Measurements from ENCODE around the gene LEF1.

LEF1 gene

DNA sequence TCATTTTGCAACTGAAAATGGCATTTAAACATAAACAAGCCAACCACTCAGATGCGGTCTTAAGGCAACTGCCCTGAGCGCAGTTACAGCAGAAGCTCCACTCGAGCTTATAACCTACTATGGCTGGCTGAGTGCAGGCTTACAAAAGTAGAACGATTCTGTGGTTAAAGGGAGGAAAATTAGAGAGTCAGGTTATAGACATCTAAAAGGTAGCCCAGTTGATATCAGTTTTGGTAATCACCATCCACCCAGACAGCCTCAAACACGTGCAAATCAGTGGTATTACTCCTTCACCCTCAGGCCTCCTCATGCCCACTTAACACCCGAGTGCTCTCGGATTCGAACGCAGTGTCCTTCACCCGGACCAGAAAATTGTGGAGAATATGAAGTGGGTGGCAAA, 3.1 kb downstream of the LEF1 start:
- no peaks in the 10 kb centered on the region for H3K36me3 ChIP-seq (ENCODE audit: low read depth)
- H3K4me3 ChIP-seq (ENCODE audit: severe bottlenecking): no peak overlapping the region
- H3K27ac ChIP-seq (ENCODE audit: poor library complexity, severe bottlenecking): no peak overlapping the region
- no peak for DNase-seq (ENCODE audit: low spot score)
- TF ChIP-seq, protein P1, sequence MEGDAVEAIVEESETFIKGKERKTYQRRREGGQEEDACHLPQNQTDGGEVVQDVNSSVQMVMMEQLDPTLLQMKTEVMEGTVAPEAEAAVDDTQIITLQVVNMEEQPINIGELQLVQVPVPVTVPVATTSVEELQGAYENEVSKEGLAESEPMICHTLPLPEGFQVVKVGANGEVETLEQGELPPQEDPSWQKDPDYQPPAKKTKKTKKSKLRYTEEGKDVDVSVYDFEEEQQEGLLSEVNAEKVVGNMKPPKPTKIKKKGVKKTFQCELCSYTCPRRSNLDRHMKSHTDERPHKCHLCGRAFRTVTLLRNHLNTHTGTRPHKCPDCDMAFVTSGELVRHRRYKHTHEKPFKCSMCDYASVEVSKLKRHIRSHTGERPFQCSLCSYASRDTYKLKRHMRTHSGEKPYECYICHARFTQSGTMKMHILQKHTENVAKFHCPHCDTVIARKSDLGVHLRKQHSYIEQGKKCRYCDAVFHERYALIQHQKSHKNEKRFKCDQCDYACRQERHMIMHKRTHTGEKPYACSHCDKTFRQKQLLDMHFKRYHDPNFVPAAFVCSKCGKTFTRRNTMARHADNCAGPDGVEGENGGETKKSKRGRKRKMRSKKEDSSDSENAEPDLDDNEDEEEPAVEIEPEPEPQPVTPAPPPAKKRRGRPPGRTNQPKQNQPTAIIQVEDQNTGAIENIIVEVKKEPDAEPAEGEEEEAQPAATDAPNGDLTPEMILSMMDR (IDR thresholded peaks at IDR 0.05; ENCODE audit: poor library complexity, severe bottlenecking): no peak
- H3K9me3 ChIP-seq (ENCODE audit: severe bottlenecking): no peaks in the 10 kb centered on the region
- no peaks in the 10 kb centered on the region for H3K4me1 ChIP-seq (ENCODE audit: insufficient read depth, poor library complexity, severe bottlenecking)
- no peak for ATAC-seq (ENCODE audit: low read depth)
- peaks cover 94% of the 10 kb centered on the region for H3K27me3 ChIP-seq (ENCODE audit: insufficient read depth, poor library complexity, severe bottlenecking)

DNA sequence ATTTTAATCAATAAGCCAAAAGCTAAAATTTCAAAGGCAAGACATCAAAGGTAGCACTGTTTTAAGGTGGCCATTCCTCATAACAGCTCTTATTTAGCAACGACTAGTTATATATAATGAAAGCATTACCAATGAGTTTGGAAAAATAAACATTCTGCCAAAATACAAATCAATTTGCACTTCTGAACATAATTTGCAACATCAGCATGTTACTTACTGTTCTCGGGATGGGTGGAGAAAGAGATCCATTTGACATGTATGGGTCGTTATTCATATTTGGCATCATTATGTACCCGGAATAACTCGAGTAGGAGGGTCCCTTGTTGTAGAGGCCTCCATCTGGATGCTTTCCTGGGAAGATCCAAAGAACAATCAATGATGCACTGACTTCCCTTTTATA, 5.4 kb downstream of the LEF1 start:
- no peak overlapping the region for H3K27ac ChIP-seq (ENCODE audit: poor library complexity, severe bottlenecking)
- H3K36me3 ChIP-seq (ENCODE audit: low read depth): no peaks in the 10 kb centered on the region
- TF ChIP-seq, protein P1 (IDR thresholded peaks at IDR 0.05; ENCODE audit: poor library complexity, severe bottlenecking): no peak
- H3K9me3 ChIP-seq (ENCODE audit: severe bottlenecking): no peaks in the 10 kb centered on the region
- DNase-seq (ENCODE audit: low spot score): no peak
- H3K4me3 ChIP-seq (ENCODE audit: severe bottlenecking): no peak overlapping the region
- H3K27me3 ChIP-seq (ENCODE audit: insufficient read depth, poor library complexity, severe bottlenecking): peaks cover 74% of the 10 kb centered on the region
- H3K4me1 ChIP-seq (ENCODE audit: insufficient read depth, poor library complexity, severe bottlenecking): no peaks in the 10 kb centered on the region
- no peak for ATAC-seq (ENCODE audit: low read depth)

DNA sequence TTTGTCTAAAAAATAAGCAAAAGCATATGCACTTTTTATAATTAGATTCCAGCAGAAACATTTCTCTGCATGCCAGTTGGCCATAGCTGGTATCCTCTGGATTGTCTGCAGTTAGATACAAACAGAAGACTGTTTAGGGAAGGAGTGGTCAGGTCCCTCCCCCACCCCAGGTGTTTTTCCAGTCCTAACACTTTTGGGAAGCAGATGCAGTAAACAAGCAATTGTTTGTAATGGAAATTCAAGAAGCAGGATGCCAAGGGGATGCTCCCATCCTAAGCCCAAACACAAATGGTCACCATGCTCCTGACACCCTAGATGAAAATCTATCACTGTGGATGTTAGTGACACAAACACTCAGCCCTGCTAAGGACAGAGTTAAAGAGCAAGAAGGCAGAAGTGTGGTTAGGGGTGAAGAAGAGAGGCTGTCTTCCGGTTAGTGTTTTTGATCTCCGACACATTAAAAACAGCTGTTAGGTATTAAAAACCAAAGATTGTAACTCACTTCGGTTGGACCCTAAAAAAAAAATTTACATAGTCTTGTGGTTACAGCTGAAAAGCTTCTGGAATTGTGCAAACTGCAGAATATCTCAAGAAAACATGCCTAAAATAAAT, 7.9 kb downstream of the LEF1 start:
- no peaks in the 10 kb centered on the region for H3K9me3 ChIP-seq (ENCODE audit: severe bottlenecking)
- H3K36me3 ChIP-seq (ENCODE audit: low read depth): no peaks in the 10 kb centered on the region
- H3K4me1 ChIP-seq (ENCODE audit: insufficient read depth, poor library complexity, severe bottlenecking): no peaks in the 10 kb centered on the region
- no peak overlapping the region for H3K27ac ChIP-seq (ENCODE audit: poor library complexity, severe bottlenecking)
- no peak overlapping the region for H3K4me3 ChIP-seq (ENCODE audit: severe bottlenecking)
- no peak for ATAC-seq (ENCODE audit: low read depth)
- TF ChIP-seq, protein P1 (IDR thresholded peaks at IDR 0.05; ENCODE audit: poor library complexity, severe bottlenecking): no peak
- no peak for DNase-seq (ENCODE audit: low spot score)
- H3K27me3 ChIP-seq (ENCODE audit: insufficient read depth, poor library complexity, severe bottlenecking): peaks cover 69% of the 10 kb centered on the region

DNA sequence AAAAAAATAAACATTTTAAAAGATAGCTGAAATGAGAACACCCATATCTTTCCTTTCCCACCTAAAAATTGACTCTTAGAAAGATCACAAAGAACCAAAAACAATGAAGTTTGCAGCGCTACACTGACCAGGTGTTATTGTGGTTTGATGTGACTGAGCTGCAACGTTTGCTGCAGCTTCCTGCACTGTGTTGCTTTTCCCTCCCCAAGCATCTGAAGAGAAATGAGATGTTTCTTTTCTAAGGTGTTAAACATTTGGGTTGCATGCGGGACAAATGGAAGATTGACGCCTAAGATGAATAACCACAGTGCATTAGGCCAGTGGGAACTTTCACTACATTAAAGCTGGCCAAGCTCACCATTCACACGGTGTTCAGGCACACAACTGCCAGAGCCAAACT, 8.9 kb downstream of the LEF1 start:
- H3K4me3 ChIP-seq (ENCODE audit: severe bottlenecking): no peak overlapping the region
- H3K27me3 ChIP-seq (ENCODE audit: insufficient read depth, poor library complexity, severe bottlenecking): peaks cover 59% of the 10 kb centered on the region
- H3K27ac ChIP-seq (ENCODE audit: poor library complexity, severe bottlenecking): no peak overlapping the region
- no peaks in the 10 kb centered on the region for H3K9me3 ChIP-seq (ENCODE audit: severe bottlenecking)
- no peak for DNase-seq (ENCODE audit: low spot score)
- H3K4me1 ChIP-seq (ENCODE audit: insufficient read depth, poor library complexity, severe bottlenecking): no peaks in the 10 kb centered on the region
- ATAC-seq (ENCODE audit: low read depth): no peak
- TF ChIP-seq, protein P1 (IDR thresholded peaks at IDR 0.05; ENCODE audit: poor library complexity, severe bottlenecking): no peak
- H3K36me3 ChIP-seq (ENCODE audit: low read depth): no peaks in the 10 kb centered on the region

DNA sequence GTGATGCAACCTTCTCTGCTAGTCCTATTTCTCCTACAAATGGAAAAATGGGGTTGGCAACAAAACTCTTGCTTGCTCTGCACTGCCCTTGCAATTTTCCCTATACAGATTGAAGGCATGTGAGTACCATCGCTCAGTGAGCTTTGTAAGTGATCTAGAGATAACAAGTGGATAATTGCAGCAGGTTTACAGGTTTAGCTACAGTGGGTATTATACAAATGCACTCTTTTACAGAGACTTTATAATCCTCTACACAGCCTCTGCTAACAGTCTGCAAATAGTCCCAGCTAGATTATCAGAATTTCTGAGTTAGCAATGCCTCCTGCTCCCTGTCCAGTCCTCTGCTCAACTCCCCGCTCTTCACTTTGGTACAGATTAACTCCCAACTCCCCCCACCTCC, 11.1 kb downstream of the LEF1 start:
- no peak overlapping the region for H3K27ac ChIP-seq (ENCODE audit: poor library complexity, severe bottlenecking)
- H3K36me3 ChIP-seq (ENCODE audit: low read depth): no peaks in the 10 kb centered on the region
- no peak overlapping the region for H3K4me3 ChIP-seq (ENCODE audit: severe bottlenecking)
- no peak for DNase-seq (ENCODE audit: low spot score)
- H3K9me3 ChIP-seq (ENCODE audit: severe bottlenecking): no peaks in the 10 kb centered on the region
- no peak for ATAC-seq (ENCODE audit: low read depth)
- H3K27me3 ChIP-seq (ENCODE audit: insufficient read depth, poor library complexity, severe bottlenecking): peaks cover 37% of the 10 kb centered on the region
- TF ChIP-seq, protein P1 (IDR thresholded peaks at IDR 0.05; ENCODE audit: poor library complexity, severe bottlenecking): no peak
- no peaks in the 10 kb centered on the region for H3K4me1 ChIP-seq (ENCODE audit: insufficient read depth, poor library complexity, severe bottlenecking)

All from RWPE2 (cell line).